Activated T-helper 9 cell treated with anti-CD3 and anti-CD28 coated beads, Interleukin-2, amount 50 U/mL, for 16 hours (primary cell): ENCODE measurements around the gene OR6C68.
"Not testable (repeated sequence)": the region's sequence is repeated elsewhere in the genome, so short reads cannot be mapped to it uniquely, and the experiment has no call there.

Source experiments
- DNase-seq: peaks from one replicate; pipeline ENCODE4 v3.0.0-alpha.2; 2020; ENCODE audit warnings: low read depth

The OR6C68 gene

DNA sequence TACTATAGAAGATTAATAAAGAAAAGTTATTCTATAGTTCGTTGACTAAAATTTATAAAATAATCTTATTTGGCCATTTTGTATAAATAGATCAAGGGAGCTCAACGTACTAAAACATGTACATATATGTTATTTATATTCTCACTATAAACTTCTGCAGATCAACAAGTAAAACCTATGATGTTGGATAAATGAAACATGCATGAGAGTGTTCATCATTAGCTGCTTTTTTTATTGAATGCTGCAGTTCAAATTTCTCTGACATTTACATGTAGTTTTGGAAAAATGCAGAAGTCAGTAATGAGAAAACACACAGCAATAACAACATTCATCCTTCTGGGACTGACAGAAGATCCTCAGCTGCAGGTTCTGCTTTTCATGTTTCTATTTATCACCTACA lies at the start of gene OR6C68:
Gene OR6C68 (plus strand): TSS at position 301 of the 400 bp plus-strand sequence. CDS start 0 bp downstream, at position 301.
- no peak for DNase-seq

DNA sequence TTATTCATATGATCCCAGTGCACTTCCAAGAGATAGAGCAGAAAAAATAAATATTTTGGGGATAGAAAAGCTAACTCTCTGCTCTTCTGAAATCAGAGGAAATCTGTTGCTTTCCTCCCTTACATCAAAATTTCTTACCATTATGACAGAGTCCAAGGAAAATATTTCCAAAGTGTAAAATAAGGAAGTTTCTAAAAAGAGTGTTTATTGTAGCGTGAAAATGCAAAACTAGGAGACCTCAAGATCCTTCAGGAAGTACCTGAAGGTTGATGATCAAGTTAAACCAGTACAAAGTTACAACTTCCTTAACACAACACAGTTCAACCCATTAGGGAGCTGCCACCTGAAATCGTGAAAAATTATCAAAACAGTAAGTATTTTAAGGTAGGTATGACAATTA lies 48.4 kb upstream of the OR6C68 start, which contains the start of gene OR6C2:
Gene OR6C2 (plus strand): TSS at position 301 of the 400 bp plus-strand sequence. CDS start 8,138 bp downstream, outside the sequence.
- no peak for DNase-seq

DNA sequence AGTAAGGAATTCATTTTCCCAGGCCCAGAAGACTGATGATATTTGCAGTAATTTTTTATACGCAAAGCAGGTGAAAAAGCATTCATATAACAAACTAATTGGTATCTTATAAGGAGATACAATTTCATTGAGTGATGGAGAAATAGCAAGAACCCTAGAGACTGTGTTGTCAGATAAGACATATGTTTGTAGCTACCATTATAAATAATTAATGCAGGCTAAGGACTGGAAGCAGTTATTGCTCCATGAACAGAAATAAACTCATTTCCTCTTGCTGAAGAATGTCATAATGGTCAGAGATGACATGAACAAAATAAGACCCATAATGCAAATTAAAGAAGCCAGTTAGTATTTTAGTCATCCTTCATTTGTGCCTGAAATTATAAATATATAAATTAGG lies 46.8 kb upstream of the OR6C68 start:
- DNase-seq, result no peak

DNA sequence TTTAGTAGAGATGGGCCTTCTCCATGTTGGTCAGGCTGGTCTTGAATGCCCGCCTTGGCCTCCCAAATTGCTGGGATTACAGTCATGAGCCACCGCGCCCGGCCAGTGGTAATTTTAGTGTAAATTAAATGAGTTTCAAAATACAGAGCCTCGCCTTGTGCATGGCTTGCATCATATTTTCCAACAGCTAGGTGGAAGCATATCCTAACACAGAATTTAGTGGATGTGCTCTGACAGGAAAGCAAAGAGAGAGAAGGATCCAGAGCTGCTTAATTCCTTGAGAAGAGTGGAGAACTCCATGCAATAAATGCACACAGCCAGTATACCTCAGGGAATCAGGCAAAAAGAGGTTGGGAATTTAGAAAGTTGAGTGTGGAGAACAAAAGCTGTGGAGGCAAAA lies 45.9 kb upstream of the OR6C68 start:
- DNase-seq, result no peak

DNA sequence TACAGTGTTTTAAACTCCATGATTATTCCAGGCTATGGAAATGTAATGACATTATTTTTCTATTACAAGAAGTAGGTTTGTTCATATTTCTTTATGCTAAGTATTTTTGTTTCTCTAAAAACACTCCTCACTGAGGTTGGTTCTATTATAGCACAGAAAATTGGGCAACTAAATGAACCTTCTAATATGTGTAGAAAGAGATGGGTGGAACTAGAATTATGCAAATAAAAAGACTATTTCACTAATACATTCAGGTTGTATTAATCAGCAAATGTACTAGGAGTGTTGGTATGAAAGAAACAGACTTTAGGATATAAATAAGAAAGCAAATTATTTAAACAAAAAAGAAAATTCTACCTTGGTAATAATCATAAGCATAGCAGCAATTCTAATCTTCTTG lies 43.4 kb upstream of the OR6C68 start:
- no peak for DNase-seq

DNA sequence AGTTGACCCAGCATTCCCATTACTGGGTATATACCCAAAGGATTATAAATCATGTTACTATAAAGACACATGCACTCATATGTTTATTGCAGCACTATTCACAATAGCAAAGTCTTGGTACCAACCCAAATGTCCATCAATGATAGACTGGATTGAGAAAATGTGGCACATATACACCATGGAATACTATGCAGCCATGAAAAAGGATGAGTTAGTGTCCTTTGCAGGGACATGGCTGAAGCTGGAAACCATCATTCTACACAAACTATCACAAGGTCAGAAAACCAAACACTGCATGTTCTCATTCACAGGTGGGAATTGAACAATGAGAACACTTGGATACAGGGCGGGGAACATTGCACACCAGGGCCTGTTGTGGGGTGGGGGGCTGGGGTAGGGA lies 27.3 kb upstream of the OR6C68 start:
- DNase-seq, result not testable (repeated sequence)

DNA sequence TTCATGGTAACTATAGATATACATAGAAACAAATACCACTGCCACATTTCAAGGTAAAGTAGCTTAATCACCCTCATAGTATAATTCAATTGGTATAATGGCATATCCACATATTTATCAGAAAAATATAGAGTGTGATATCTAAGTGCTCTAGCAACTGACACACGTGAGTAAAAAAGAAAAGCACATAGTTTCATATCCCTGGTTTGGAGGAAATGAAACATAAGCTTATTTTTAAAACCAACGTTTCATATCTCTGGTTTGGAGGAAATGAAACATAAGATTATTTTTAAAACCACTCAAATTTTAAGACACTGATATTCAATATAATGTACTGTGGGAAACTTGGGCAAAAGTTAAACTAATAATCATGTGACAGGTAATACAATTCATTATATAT lies 24.3 kb upstream of the OR6C68 start:
- DNase-seq, result no peak

DNA sequence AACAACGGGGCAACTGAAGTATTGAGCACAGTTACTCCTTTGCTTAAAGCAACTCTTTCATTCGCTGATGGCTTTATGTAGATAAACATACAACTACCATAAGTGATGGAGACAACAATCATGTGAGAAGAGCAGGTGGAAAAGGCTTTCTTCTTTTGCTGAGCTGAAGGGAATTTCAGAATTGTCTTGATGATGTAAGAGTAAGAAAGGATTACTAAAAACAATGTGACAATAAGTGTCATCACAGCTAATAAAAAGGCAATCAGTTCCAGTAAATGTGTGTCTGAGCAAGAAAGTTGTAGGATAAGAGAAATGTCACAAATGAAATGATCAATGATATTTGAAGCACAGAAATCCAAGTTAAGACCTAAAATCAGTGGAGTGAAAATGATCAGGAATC lies 22.9 kb upstream of the OR6C68 start:
- DNase-seq, result no peak

DNA sequence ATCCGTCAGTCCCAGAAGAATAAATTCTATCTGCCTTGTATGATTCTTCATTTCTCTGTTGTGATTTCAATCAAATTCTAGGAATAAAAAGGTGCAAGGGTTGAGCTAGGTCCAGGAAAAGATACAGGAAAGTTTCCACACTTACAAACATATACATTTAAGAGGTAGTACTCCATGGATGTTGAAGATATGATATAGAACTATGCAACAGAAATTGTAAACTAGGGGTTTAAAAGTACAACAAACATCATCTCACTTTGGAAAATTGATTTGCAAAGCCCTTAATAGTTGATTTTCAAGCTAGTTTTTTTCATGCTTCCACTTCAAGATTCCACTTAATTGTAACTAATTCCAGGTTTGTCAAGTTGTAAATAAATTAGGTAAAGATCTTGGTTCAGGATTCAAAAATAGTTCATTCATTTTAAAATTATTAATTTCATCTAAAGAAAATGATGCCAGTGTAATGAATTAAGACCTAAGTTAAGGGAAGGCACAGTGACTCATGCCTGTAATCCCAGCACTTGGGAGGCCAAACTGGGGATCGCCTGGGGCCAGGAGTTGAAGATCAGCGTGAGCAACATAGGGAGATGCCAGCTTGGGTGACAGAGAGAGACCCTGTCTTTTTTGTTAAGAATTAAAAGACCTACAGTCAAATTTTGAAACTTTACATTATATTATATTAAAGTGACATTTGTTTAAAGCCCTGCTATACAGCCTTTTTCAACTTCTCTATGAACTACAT lies 21.9 kb upstream of the OR6C68 start, which contains the start of gene OR6C70:
Gene OR6C70 (minus strand): TSS at position 51 of the 742 bp plus-strand sequence. CDS start 0 bp downstream, at position 51.
- DNase-seq, result no peak

DNA sequence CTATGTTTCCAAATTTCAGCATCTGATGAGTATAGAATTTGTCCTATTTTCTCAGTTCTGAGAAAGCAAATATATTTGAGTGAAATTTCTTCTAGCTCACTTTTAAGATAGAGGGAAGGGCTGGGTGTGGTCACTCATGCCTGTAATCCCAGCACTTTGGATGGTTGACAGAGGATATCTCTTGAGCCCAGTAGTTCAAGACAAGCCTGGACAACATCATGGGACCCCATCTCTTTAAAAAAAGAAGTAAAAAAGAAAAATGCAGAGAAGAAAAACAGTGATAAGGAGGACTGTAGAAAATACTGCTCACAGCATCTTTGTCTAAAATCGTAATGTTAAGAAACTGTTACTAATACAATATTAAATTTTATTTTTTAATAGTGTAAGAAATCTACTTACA lies 19.9 kb upstream of the OR6C68 start:
- DNase-seq, result no peak

DNA sequence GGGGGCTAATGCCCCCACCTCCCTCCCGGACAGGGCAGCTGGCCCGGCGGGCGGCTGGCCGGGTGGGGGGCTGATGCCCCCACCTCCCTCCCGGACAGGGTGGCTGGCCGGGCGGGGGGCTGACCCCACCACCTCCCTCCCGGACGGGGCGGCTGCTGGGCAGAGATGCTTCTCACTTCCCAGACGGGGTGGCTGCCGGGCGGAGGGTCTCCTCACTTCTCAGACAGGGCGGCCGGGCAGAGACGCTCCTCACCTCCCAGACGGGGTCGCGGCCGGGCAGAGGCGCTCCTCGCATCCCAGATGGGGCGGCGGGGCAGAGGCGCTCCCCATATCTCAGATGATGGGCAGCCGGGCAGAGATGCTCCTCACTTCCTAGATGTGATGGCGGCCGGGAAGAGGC lies 13.0 kb upstream of the OR6C68 start:
- not testable (repeated sequence) for DNase-seq

DNA sequence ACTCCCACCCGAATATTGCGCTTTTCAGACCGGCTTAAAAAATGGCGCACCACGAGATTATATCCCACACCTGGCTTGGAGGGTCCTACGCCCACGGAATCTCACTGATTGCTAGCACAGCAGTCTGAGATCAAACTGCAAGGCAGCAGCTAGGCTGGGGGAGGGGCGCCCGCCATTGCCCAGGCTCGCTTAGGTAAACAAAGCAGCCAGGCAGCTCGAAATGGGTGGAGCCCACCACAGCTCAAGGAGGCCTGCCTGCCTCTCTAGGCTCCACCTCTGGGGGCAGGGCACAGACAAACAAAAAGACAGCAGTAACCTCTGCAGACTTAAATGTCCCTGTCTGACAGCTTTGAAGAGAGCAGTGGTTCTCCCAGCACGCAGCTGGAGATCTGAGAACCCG lies 7.9 kb upstream of the OR6C68 start:
- not testable (repeated sequence) for DNase-seq

DNA sequence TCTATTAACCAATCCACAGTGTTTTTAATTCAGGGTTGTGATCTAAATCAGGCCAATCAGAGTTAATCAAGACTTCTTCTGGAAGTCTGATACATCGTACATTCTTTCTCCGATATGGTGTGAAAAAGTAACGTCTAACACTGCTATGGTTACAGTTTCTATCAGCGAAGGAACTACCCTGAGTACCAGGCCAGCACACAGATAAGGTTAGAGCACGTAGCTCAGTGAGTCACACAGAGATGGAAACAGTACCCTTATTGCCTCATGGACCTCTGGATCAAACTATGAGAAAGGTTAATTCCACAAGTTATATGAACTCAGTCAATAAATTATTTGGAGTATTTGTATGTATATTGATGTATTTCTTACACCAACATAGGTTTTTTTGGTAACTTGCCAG lies 3.3 kb downstream of the OR6C68 start:
- no peak for DNase-seq

DNA sequence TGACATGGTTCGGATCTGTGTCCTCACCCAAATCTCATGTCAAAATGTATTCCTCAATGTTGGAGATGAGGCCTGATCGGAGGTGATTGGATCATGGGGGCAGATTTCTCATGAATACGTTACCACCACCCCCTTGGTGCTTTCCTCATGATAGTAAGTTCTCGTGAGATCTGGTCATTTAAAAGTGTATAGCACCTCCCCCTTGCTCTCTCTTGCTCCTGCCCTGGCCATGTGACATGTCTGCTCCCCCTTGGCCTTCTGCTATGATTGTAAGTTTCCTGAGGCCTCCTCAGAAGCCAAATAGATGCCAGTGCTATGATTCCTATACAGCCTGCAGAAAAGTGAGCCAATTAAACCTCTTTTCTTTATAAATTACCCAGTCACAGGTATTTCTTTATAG lies 7.1 kb downstream of the OR6C68 start:
- no peak for DNase-seq

DNA sequence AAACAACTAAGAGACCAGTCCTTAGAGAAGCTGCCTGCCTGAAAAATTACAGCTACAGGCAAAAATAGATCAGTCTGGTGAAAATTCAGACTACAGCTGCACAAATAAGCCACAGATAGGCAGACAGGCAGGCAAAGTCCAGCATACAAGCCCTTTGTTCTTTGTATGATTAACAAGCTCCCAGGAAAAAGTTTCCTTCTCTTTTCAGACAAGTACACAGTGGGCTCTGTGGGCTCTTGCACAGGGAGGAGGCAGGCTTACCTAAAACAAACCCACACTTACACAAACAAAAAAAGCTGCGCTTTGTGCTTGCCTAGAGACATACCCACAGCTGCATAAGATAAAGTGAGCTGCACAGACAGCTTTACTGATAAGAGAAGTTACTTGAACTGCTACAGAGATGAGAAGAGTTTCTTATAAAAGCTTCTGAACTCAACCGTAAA lies 7.7 kb downstream of the OR6C68 start:
- DNase-seq, result no peak

DNA sequence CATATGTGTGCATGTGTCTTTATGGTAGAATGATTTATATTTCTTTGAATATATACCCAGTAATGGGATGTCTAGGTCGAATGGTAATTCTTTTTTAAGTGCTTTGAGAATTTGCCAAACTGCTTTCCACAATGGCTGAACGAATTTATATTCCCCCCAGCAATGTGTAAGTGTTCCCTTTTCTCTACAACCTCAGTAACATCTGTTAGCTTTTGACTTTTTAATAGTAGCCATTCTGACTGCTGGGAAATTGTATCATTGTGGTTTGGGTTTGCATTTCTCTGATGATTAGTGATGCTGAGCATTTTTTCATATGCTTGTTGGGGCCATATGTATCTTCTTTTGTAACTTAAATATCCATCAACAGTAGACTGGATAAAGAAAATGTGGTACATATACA lies 9.4 kb downstream of the OR6C68 start:
- no peak for DNase-seq

DNA sequence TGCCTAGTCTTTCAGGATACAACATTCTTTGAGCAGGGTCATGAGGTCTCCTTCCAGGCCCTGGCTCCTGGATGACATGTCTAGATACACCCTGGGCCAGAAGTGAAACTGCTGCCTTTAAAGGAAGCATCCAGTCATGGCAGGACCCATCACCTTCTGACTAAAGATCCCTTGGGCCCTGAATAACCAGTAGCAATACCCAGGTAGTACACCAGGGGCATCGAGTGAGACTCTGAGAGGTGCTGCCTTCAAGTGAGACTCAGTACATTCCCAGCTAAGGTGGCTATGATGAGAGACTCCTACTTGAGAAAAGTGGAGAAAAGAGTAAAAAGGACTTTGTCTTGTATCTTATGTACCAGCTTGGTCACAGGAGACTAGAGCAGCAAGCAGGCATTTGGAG lies 23.5 kb downstream of the OR6C68 start:
- no peak for DNase-seq

DNA sequence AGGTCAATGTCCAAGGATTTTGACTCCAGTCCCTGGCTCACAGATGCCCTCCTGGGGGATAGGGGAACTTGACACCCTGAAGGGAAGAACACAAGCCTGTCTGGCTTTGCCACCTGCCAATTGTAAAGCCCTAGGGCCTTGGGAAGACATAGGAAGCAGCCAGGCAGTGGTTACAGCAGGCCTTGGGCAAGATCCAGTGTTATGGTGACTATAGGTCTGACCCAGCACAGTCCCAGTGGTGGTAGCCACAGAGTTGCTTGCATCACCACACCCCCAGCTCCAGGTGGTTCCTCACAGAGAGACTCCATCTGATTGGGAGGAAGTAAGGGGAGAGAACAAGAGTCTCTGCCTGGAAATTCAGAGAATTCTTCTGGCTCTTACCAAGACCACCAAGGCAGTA lies 24.2 kb downstream of the OR6C68 start:
- DNase-seq, result no peak
